ENCODE results near the gene CHAT. TPM values are rescaled to one million over a fixed set of nuclear protein-coding genes. Genes with fewer than 3 reads are reported as not detected.

Gene CHAT
- total RNA-seq, 1 experiment from 2014 or later = not detected

- Mint-ChIP-seq H3K9me3 (ENCODE audit: unreplicated experiment) (no peaks in the 10 kb centered on the region), H3K27ac (ENCODE audit: low read depth, unreplicated experiment) (no peak overlapping the region), H3K4me1 (ENCODE audit: insufficient read depth, unreplicated experiment) (peaks cover 6% of the 10 kb centered on the region), H3K27me3 (ENCODE audit: insufficient read depth, unreplicated experiment) (no peaks in the 10 kb centered on the region), H3K4me3 (ENCODE audit: unreplicated experiment) (no peak overlapping the region), H3K36me3 (ENCODE audit: insufficient read depth, unreplicated experiment) (no peaks in the 10 kb centered on the region)
- POLR2A ChIA-PET = interaction anchor here (0.6 to 1.9 kb wide), 2 partner anchors 57 to 118 kb away, joined by 3 to 5 read pairs; partner anchors contain the start of gene ERCC6
- CTCF ChIA-PET = interaction anchor here (0.8 to 5.3 kb wide), 17 partner anchors 10 to 646 kb away, joined by 3 to 52 read pairs (median 4); no protein-coding TSS in a partner anchor
- TF ChIP-seq, protein P1, sequence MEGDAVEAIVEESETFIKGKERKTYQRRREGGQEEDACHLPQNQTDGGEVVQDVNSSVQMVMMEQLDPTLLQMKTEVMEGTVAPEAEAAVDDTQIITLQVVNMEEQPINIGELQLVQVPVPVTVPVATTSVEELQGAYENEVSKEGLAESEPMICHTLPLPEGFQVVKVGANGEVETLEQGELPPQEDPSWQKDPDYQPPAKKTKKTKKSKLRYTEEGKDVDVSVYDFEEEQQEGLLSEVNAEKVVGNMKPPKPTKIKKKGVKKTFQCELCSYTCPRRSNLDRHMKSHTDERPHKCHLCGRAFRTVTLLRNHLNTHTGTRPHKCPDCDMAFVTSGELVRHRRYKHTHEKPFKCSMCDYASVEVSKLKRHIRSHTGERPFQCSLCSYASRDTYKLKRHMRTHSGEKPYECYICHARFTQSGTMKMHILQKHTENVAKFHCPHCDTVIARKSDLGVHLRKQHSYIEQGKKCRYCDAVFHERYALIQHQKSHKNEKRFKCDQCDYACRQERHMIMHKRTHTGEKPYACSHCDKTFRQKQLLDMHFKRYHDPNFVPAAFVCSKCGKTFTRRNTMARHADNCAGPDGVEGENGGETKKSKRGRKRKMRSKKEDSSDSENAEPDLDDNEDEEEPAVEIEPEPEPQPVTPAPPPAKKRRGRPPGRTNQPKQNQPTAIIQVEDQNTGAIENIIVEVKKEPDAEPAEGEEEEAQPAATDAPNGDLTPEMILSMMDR (IDR thresholded peaks at IDR 0.05; ENCODE audit: unreplicated experiment) = no peak
- no TSS peak for BruUV-seq (replicated peaks)
- intact Hi-C loops (cut with micrococcal nuclease) = loop anchor here (2.0 kb wide), 1 partner anchor 323 kb away; no protein-coding TSS in a partner anchor
- DNase-seq (ENCODE audit: unreplicated experiment) = no peak
Measured at GRCh38 chr10:49595713-49596492, 17.9 kb upstream of the CHAT start.

DNA sequence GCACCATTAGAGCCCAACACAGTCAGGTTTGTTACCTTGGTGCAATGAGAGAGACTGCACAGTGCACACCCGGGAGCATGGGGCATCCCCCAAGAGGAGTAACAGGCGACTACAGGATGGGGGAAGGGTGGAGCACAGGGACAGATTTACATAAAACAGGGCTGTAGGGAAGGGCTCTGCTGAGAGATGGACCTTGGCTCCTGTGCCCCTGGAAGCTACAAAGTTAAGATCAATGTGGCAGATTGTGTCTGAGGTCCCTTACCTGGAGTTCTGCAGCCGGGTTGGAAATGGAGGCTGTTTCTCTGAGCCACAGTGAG lies 17.4 kb upstream of the CHAT start:
- Mint-ChIP-seq H3K27me3 (ENCODE audit: insufficient read depth, unreplicated experiment) (no peaks in the 10 kb centered on the region), H3K9me3 (ENCODE audit: unreplicated experiment) (no peaks in the 10 kb centered on the region), H3K4me1 (ENCODE audit: insufficient read depth, unreplicated experiment) (peaks cover 6% of the 10 kb centered on the region), H3K27ac (ENCODE audit: low read depth, unreplicated experiment) (no peak overlapping the region), H3K36me3 (ENCODE audit: insufficient read depth, unreplicated experiment) (no peaks in the 10 kb centered on the region), H3K4me3 (ENCODE audit: unreplicated experiment) (no peak overlapping the region)
- CTCF ChIA-PET = interaction anchor here (0.8 to 5.3 kb wide), 5 partner anchors 9 to 316 kb away, joined by 3 to 36 read pairs (median 3); no protein-coding TSS in a partner anchor
- intact Hi-C loops (cut with micrococcal nuclease) = no loop called here
- POLR2A ChIA-PET = interaction anchor here (0.6 to 1.9 kb wide), 2 partner anchors 58 to 117 kb away, joined by 3 to 5 read pairs; partner anchors contain the start of gene ERCC6
- DNase-seq (ENCODE audit: unreplicated experiment) = no peak
- TF ChIP-seq, protein P1 (IDR thresholded peaks at IDR 0.05; ENCODE audit: unreplicated experiment) = no peak
- no TSS peak for BruUV-seq (replicated peaks)

DNA sequence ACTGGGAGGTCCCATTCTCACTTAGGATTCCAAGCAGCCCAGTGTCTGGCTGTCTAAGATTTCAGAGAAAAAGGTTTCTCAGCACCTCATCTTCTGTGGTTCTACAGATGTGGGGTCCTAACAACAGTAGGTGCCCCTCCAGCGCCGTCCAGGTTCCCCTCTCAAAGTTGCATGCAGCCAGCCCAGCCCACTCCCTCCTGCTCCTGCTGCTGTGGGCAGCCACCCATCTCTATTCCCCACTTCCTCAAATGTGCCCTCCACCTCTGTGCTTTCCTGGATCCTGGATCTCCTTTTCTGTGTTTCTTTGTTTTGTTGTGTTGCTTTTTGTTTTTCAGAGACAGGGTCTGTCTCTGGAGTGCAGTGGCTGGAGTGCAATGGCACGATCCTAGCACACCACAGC lies 17.0 kb upstream of the CHAT start:
- ChIA-PET CTCF (interaction anchor here (0.9 to 5.3 kb wide), 2 partner anchors 9 to 140 kb away, joined by 3 to 29 read pairs; no protein-coding TSS in a partner anchor), POLR2A (interaction anchor here (0.6 to 1.9 kb wide), 2 partner anchors 58 to 117 kb away, joined by 3 to 5 read pairs; partner anchors contain the start of gene ERCC6)
- H3K36me3 Mint-ChIP-seq (ENCODE audit: insufficient read depth, unreplicated experiment) = no peaks in the 10 kb centered on the region
- no peaks in the 10 kb centered on the region for H3K27me3 Mint-ChIP-seq (ENCODE audit: insufficient read depth, unreplicated experiment)
- DNase-seq (ENCODE audit: unreplicated experiment) = no peak
- no peak overlapping the region for H3K27ac Mint-ChIP-seq (ENCODE audit: low read depth, unreplicated experiment)
- peaks cover 8% of the 10 kb centered on the region for H3K4me1 Mint-ChIP-seq (ENCODE audit: insufficient read depth, unreplicated experiment)
- TF ChIP-seq, protein P1 (IDR thresholded peaks at IDR 0.05; ENCODE audit: unreplicated experiment) = no peak
- intact Hi-C loops (cut with micrococcal nuclease) = no loop called here
- no peak overlapping the region for H3K4me3 Mint-ChIP-seq (ENCODE audit: unreplicated experiment)
- no peaks in the 10 kb centered on the region for H3K9me3 Mint-ChIP-seq (ENCODE audit: unreplicated experiment)
- no TSS peak for BruUV-seq (replicated peaks)

GRCh38 chr10:49597426-49598163 lies 16.2 kb upstream of the CHAT start:
- ChIA-PET POLR2A (no interaction called here), CTCF (no interaction called here)
- no TSS peak for BruUV-seq (replicated peaks)
- Mint-ChIP-seq H3K36me3 (ENCODE audit: insufficient read depth, unreplicated experiment) (no peaks in the 10 kb centered on the region), H3K27ac (ENCODE audit: low read depth, unreplicated experiment) (no peak overlapping the region), H3K4me3 (ENCODE audit: unreplicated experiment) (no peak overlapping the region), H3K4me1 (ENCODE audit: insufficient read depth, unreplicated experiment) (peaks cover 12% of the 10 kb centered on the region), H3K9me3 (ENCODE audit: unreplicated experiment) (no peaks in the 10 kb centered on the region), H3K27me3 (ENCODE audit: insufficient read depth, unreplicated experiment) (no peaks in the 10 kb centered on the region)
- TF ChIP-seq, protein P1 (IDR thresholded peaks at IDR 0.05; ENCODE audit: unreplicated experiment) = no peak
- intact Hi-C loops (cut with micrococcal nuclease) = no loop called here
- DNase-seq (ENCODE audit: unreplicated experiment) = no peak

Measured in MCF 10A (cell line).